Coronary artery (tissue), 2 donors: ENCODE results near the gene TXNL4B.

Experiments used
- DNase-seq: peaks from one replicate; pipeline ENCODE4 v3.0.0-alpha.2; 2017; ENCODE audit warnings: low spot score
- H3K27ac ChIP-seq, 2 donors: fragments of 200-600 bp; sonication (generic); one replicate each; pipeline ENCODE4 v1.5.1; 2016 to 2019
- H3K4me3 ChIP-seq: fragments of 200-600 bp; sonication (generic); 2 replicates; pipeline ENCODE4 v1.5.1; 2016; ENCODE audit warnings: mild to moderate bottlenecking, moderate library complexity
- CTCF ChIP-seq: fragments of 200-600 bp; sonication (generic); IDR thresholded peaks from one replicate; pipeline ENCODE4 v1.5.1; 2019; ENCODE audit warnings: antibody characterized with exemption

The TXNL4B gene

GRCh38 chr16:72124761-72125634 lies 31.6 kb upstream of the TXNL4B start:
- TF ChIP-seq CTCF, result peak; percentile 54
- no peak overlapping the region for H3K4me3 ChIP-seq
- H3K27ac ChIP-seq, result peak overlapping the region in 1 of 2 donors; percentile 66
- no peak for DNase-seq

- no peak overlapping the region for H3K27ac ChIP-seq
- TF ChIP-seq CTCF, result no peak
- no peak overlapping the region for H3K4me3 ChIP-seq
- DNase-seq, result no peak
These were observed 30.7 kb upstream of the TXNL4B start for GRCh38 chr16:72124148-72124547.

- Histone ChIP-seq H3K27ac (no peak overlapping the region), H3K4me3 (no peak overlapping the region)
- no peak for TF ChIP-seq CTCF
- DNase-seq, result no peak
These were observed 30.0 kb upstream of the TXNL4B start for GRCh38 chr16:72123426-72123825.

- Histone ChIP-seq H3K4me3 (no peak overlapping the region), H3K27ac (no peak overlapping the region)
- no peak for DNase-seq
- no peak for TF ChIP-seq CTCF
These were observed 29.5 kb upstream of the TXNL4B start for GRCh38 chr16:72122916-72123315.

- Histone ChIP-seq H3K27ac (no peak overlapping the region), H3K4me3 (no peak overlapping the region)
- TF ChIP-seq CTCF, result no peak
- no peak for DNase-seq
These were observed 28.9 kb upstream of the TXNL4B start for GRCh38 chr16:72122308-72122707.

- H3K4me3 ChIP-seq, result no peak overlapping the region
- no peak for DNase-seq
- no peak for TF ChIP-seq CTCF
- no peak overlapping the region for H3K27ac ChIP-seq
These were observed 26.6 kb upstream of the TXNL4B start for GRCh38 chr16:72120026-72120425.

GRCh38 chr16:72113616-72113945 lies 20.2 kb upstream of the TXNL4B start:
- TF ChIP-seq CTCF, result no peak
- no peak for DNase-seq
- H3K27ac ChIP-seq, result no peak overlapping the region
- no peak overlapping the region for H3K4me3 ChIP-seq
